Epithelial cell of umbilical artery (primary cell): ENCODE results near the gene COPA. TPM values are rescaled to one million over a fixed set of nuclear protein-coding genes. Genes with fewer than 3 reads are reported as not detected.

ENCODE experiments used
- total RNA-seq: library from RNA; depleted of rRNA; stranded (reverse); fragments of >200 nt; gene quantifications from 2 replicates; pipeline ENCODE4 v1.2.3, GENCODE V29; 2014

COPA gene
- 259 and 315 TPM in 2 replicates for total RNA-seq

DNA sequence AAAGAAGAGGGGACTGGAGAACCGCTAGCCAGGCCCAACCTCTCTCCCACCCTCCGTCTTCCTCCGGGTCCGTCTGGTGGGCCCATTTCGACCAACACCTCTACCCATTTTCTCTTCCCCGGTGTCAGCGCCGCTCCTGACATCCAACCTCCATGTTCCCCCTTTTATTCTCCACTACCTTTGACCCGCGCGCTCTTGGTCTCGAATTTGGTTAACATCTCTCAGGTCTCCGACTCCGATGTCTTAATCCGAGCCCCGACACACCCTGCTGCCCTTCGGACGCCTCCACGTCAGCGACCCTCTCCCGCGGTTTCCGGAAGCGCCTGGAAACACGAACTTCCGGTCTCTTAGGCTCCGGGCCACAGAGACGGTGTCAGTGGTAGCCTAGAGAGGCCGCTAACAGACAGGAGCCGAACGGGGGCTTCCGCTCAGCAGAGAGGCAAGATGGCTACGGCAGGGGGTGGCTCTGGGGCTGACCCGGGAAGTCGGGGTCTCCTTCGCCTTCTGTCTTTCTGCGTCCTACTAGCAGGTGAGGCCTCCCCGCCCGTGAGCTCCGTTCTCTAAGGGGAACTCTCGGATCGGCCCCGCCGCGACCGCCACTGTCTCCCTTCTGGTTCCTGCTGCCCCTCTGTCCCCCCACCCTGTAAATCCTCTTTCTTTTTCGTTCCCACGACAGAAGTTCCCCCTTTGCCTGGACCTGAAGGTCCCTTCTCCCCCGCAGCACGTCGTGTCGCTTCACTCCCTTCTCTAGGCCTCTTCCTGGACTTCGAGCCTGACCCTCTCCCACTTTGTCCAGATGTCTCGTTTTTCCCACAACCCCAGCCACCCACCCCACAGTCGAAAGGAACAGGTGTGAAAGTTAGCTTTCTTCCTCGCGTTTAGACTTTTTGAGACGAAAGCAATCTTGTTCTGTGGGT is at the start of gene COPA, which contains the start of gene NCSTN:
COPA (minus strand) TSS at position 298 of the 917 bp plus-strand sequence; CDS start at position 218, 80 bp downstream.
NCSTN (plus strand) TSS at position 431 of the 917 bp plus-strand sequence; CDS start at position 445, 14 bp downstream.

GRCh38 chr1:160366731-160367515 is 23.9 kb upstream of the COPA start, which contains the start of gene NHLH1:
Gene NHLH1 (plus strand): TSS chr1:160367071. CDS start chr1:160370732, 3,661 bp downstream.

DNA sequence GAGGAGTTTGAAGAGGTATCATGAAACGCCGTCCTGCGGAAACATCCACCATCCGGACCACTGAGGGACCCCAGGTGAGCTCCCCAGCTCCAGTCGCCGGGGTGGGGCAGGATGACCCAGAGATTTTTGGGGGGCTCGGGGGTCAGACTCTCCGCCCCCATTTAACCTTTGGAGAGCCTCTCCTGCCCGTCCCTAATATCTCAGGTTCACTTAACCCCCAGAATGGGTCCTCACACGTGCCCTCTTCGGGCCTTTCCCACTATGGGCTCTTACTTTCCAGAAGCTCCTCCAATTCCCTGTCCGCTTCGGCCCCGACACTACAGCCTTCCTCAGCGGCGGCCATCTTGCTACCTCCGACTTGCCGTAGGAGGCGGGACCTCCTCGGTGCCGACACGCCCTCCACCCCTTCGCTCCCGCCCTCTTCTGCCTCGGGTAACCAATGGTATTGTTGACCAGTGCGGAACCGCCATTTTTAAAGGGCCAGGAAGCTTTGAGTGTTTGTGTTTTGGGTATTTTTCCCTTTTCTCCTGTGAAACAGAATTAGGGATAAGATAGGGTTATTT is 58.2 kb downstream of the COPA start, which contains the start of gene PEX19:
PEX19 (minus strand) TSS at position 352 of the 563 bp plus-strand sequence; CDS start at position 343, 9 bp downstream.

GRCh38 chr1:160261893-160262794 is 80.9 kb downstream of the COPA start, which contains the start of gene DCAF8:
Gene DCAF8 (minus strand): TSS chr1:160262549. CDS start chr1:160244008, 18,541 bp downstream.

Other genes with a start within 250 kb of the COPA start
- gene IGSF8, start 244.6 kb downstream of the COPA start, total RNA-seq = 10.1 and 13.8 TPM in 2 replicates
- gene ATP1A2, start 227.5 kb downstream of the COPA start, total RNA-seq = not detected in 2 replicates
- not detected in 2 replicates for gene ATP1A4, start 191.6 kb downstream of the COPA start, total RNA-seq
- not detected in 2 replicates for gene CASQ1, start 152.7 kb downstream of the COPA start, total RNA-seq
- 51.5 and 54.9 TPM in 2 replicates for gene PEA15, start 137.9 kb downstream of the COPA start, total RNA-seq
- 68.2 and 82.1 TPM in 2 replicates for gene DCAF8, start 80.7 kb downstream of the COPA start, total RNA-seq
- 25.8 and 29.9 TPM in 2 replicates for gene PEX19, start 58.1 kb downstream of the COPA start, total RNA-seq
- 82.8 and 93.3 TPM in 2 replicates for gene NCSTN, start 133 bp upstream of the COPA start, total RNA-seq
- 0.15 TPM in 1 of 2 replicates, not detected in the other for gene NHLH1, start 23.8 kb upstream of the COPA start, total RNA-seq
- not detected in 2 replicates for gene VANGL2, start 57.3 kb upstream of the COPA start, total RNA-seq
- gene SLAMF6, start 180.0 kb upstream of the COPA start, total RNA-seq = not detected in 2 replicates
- gene CD84, start 236.2 kb upstream of the COPA start, total RNA-seq = not detected in 2 replicates